ENCODE measurements around the gene IL1RN. TPM values are rescaled to one million over a fixed set of nuclear protein-coding genes. Genes with fewer than 3 reads are reported as not detected.

The IL1RN gene
- total and polyA plus RNA-seq, 8 donors: 0.87 to 220 (median 28.5) TPM; not detected in 2

- Histone ChIP-seq H3K36me3 (peaks cover under 1 to 18% (median 13%) of the 10 kb centered on the region in 4 donors), H3K9me3 (no peaks in the 10 kb centered on the region), H3K27ac (peak overlapping the region; percentile 20 to 73 (median 59)), H3K27me3 (no peaks in the 10 kb centered on the region), H3K4me1 (peaks cover 12 to 69% (median 42%) of the 10 kb centered on the region in 4 donors), H3K4me3 (no peak overlapping the region)
- TF ChIP-seq POLR2AphosphoS5 (IDR thresholded peaks at IDR 0.05) (no peak), POLR2A (IDR thresholded peaks at IDR 0.05) (no peak), CTCF (IDR thresholded peaks at IDR 0.05) (no peak), EP300 (IDR thresholded peaks at IDR 0.05) (no peak)
- WGBS, 5 donors: 81 to 85% (median 83%) methylated on average over 13 to 17 of the region's 17 CpGs
- intact Hi-C loops (cut with DNase I; ENCODE audit: low total_unique reads): no loop called here
- peak in 1 of 2 donors; percentile 24 for DNase-seq
Measured at GRCh38 chr2:113180131-113180946, 52.9 kb downstream of the IL1RN start.

GRCh38 chr2:113181258-113182051 lies 54.1 kb downstream of the IL1RN start:
- Histone ChIP-seq H3K4me1 (peaks cover 17 to 70% (median 49%) of the 10 kb centered on the region in 4 donors), H3K36me3 (peaks cover 3 to 19% (median 14%) of the 10 kb centered on the region in 4 donors), H3K9me3 (no peaks in the 10 kb centered on the region), H3K27me3 (no peaks in the 10 kb centered on the region), H3K27ac (peak overlapping the region; percentile 1 to 73 (median 59)), H3K4me3 (no peak overlapping the region)
- intact Hi-C loops (cut with DNase I; ENCODE audit: low total_unique reads): no loop called here
- peak; percentile 33 to 59 for DNase-seq
- no peak for TF ChIP-seq CTCF (IDR thresholded peaks at IDR 0.05)
- WGBS, 5 donors: 22 to 51% (median 29%) methylated on average over 7 to 8 of the region's 8 CpGs

- Histone ChIP-seq H3K4me1 (peaks cover 17 to 70% (median 49%) of the 10 kb centered on the region in 4 donors), H3K9me3 (no peaks in the 10 kb centered on the region), H3K4me3 (no peak overlapping the region), H3K36me3 (peaks cover 3 to 22% (median 14%) of the 10 kb centered on the region in 4 donors), H3K27me3 (no peaks in the 10 kb centered on the region), H3K27ac (peak overlapping the region in 1 of 5 donors; percentile 65)
- no peak for DNase-seq
- WGBS, 5 donors: 85 to 96% (median 90%) methylated on average over 4 to 15 of the region's 15 CpGs
- TF ChIP-seq POLR2A (IDR thresholded peaks at IDR 0.05) (no peak), EP300 (IDR thresholded peaks at IDR 0.05) (no peak), POLR2AphosphoS5 (IDR thresholded peaks at IDR 0.05) (no peak), CTCF (IDR thresholded peaks at IDR 0.05) (no peak)
- intact Hi-C loops (cut with DNase I; ENCODE audit: low total_unique reads): no loop called here
Measured at GRCh38 chr2:113182471-113183260, 55.3 kb downstream of the IL1RN start.

- Histone ChIP-seq H3K27ac (no peak overlapping the region), H3K9me3 (no peaks in the 10 kb centered on the region), H3K4me3 (no peak overlapping the region), H3K36me3 (peaks cover 3 to 27% (median 14%) of the 10 kb centered on the region in 4 donors), H3K4me1 (peaks cover 17 to 69% (median 48%) of the 10 kb centered on the region in 4 donors), H3K27me3 (no peaks in the 10 kb centered on the region)
- intact Hi-C loops (cut with DNase I; ENCODE audit: low total_unique reads): no loop called here
- 85 to 96% (median 94%) methylated on average over 8 of the region's 8 CpGs for WGBS, 5 donors
- DNase-seq: no peak
- TF ChIP-seq EP300 (IDR thresholded peaks at IDR 0.05) (no peak), POLR2A (IDR thresholded peaks at IDR 0.05) (no peak), POLR2AphosphoS5 (IDR thresholded peaks at IDR 0.05) (no peak), CTCF (IDR thresholded peaks at IDR 0.05) (no peak)
Measured at GRCh38 chr2:113183264-113183663, 55.9 kb downstream of the IL1RN start.
